ENCODE measurements around the gene SSTR3. TPM values are rescaled to one million over a fixed set of nuclear protein-coding genes. Genes with fewer than 3 reads are reported as not detected.

SSTR3 gene
- total RNA-seq, 2 donors from 2014 or later, result 0.11 to 0.20 TPM

DNA sequence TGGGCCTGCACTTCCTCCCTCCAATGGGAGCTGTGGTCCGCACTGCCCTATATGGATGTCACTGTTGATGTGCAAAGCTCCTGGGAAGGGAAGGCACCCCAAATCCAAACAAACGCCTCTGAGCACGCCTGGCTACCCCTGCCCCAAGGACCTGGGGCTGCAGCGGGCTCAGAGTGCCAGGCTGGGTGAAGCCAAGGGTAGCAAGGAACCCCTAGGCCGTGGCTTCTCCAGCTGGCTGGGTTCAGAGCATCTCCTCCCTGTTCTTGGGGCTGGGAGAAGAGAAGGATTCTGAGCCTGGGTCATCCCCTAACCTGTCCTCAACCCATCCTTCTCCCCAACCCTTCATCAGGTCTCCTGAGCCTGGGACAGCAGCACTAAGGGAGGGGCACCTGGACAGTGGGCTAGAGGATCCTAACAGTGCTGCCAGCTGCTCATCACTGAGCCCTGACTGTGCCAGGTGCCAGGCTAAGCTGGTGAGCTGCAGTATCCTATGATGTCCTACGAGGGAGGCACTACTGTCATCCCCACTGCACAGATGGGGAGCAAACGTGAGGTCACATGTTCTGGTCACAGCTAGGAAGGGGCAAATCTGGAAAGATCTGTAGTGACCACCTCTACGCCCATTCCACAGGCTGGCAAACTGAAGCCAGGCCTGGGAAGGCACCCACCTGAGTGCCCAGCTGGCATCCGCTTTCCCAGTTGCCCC is 3.0 kb downstream of the SSTR3 start:
- Mint-ChIP-seq H3K27ac (no peak overlapping the region), H3K27me3 (ENCODE audit: insufficient read depth) (peaks cover 7% of the 10 kb centered on the region), H3K4me1 (peaks cover 2% of the 10 kb centered on the region), H3K4me3 (no peak overlapping the region), H3K36me3 (ENCODE audit: low read depth) (no peaks in the 10 kb centered on the region), H3K9me3 (no peaks in the 10 kb centered on the region)
- Histone ChIP-seq H3K27ac (ENCODE audit: low read depth, low read length) (no peak overlapping the region), H3K9ac (ENCODE audit: extremely low read depth, low read length, poor library complexity, severe bottlenecking) (no peak overlapping the region), H3K36me3 (ENCODE audit: control insufficient read depth, insufficient read depth, low read length) (no peaks in the 10 kb centered on the region), H3K9me3 (ENCODE audit: control insufficient read depth, low read length) (no peaks in the 10 kb centered on the region), H3K4me1 (ENCODE audit: control insufficient read depth, insufficient read depth, low read length) (no peaks in the 10 kb centered on the region), H3K4me3 (ENCODE audit: low read length) (no peak overlapping the region), H3K27me3 (ENCODE audit: control insufficient read depth, insufficient read depth, low read length, poor library complexity, severe bottlenecking) (no peaks in the 10 kb centered on the region)
- WGBS, 2 experiments (ENCODE audit: insufficient coverage in 1 of 2, insufficient read length in 1 of 2), result 86 to 91% methylated on average over 6 to 9 of the region's 9 CpGs
- TF ChIP-seq, protein P1, sequence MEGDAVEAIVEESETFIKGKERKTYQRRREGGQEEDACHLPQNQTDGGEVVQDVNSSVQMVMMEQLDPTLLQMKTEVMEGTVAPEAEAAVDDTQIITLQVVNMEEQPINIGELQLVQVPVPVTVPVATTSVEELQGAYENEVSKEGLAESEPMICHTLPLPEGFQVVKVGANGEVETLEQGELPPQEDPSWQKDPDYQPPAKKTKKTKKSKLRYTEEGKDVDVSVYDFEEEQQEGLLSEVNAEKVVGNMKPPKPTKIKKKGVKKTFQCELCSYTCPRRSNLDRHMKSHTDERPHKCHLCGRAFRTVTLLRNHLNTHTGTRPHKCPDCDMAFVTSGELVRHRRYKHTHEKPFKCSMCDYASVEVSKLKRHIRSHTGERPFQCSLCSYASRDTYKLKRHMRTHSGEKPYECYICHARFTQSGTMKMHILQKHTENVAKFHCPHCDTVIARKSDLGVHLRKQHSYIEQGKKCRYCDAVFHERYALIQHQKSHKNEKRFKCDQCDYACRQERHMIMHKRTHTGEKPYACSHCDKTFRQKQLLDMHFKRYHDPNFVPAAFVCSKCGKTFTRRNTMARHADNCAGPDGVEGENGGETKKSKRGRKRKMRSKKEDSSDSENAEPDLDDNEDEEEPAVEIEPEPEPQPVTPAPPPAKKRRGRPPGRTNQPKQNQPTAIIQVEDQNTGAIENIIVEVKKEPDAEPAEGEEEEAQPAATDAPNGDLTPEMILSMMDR (conservative IDR thresholded peaks at IDR 0.05), result no peak
- no peak for DNase-seq

DNA sequence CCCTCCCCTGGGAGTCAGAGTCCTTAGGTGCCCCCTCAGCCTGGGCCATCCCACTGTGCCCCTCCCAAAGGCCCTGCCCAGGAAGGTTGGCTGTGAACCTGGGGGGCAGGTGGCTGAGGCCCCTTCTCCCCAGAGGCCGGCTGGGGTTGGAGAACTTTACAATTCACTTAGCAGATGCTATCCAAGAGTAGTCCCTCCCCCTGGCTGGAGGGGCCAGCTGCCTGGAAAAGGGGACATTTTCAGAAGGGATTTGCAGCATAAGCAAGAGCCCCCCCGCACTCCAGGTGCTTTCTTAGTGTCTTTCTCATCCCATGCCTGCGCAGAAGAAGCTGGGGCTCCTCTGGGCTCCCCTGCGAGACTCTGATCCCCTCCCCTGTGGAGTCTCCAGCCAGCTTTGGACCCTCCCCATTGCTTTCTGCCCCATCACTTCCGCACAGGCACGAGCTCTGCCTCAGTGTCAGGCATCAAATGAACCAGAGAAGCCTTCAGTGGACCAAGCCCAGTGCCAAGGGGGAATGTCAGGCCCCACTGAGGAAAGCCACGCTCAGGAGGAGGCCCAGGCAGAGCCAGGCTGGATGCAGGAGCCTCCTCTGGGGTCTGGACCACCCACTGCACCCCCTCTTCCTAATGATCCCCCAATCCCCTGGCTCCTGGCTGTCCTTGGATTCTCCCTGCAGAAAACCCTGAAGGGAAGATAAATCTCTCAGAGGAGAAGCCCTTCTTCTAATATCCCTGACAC is 3.7 kb downstream of the SSTR3 start:
- H3K4me1 ChIP-seq (ENCODE audit: control insufficient read depth, insufficient read depth, low read length), result no peaks in the 10 kb centered on the region
- H3K27ac ChIP-seq (ENCODE audit: low read depth, low read length), result no peak overlapping the region
- no peaks in the 10 kb centered on the region for H3K9me3 ChIP-seq (ENCODE audit: control insufficient read depth, low read length)
- H3K4me3 ChIP-seq (ENCODE audit: low read length), result no peak overlapping the region
- H3K27me3 ChIP-seq (ENCODE audit: control insufficient read depth, insufficient read depth, low read length, poor library complexity, severe bottlenecking), result no peaks in the 10 kb centered on the region
- H3K9ac ChIP-seq (ENCODE audit: extremely low read depth, low read length, poor library complexity, severe bottlenecking), result no peak overlapping the region
- peaks cover 7% of the 10 kb centered on the region for H3K27me3 Mint-ChIP-seq (ENCODE audit: insufficient read depth)
- peaks cover 2% of the 10 kb centered on the region for H3K4me1 Mint-ChIP-seq
- H3K27ac Mint-ChIP-seq, result no peak overlapping the region
- no peak for DNase-seq
- H3K9me3 Mint-ChIP-seq, result no peaks in the 10 kb centered on the region
- no peaks in the 10 kb centered on the region for H3K36me3 ChIP-seq (ENCODE audit: control insufficient read depth, insufficient read depth, low read length)
- TF ChIP-seq, protein P1 (conservative IDR thresholded peaks at IDR 0.05), result no peak
- no peaks in the 10 kb centered on the region for H3K36me3 Mint-ChIP-seq (ENCODE audit: low read depth)
- WGBS, 2 experiments (ENCODE audit: insufficient coverage in 1 of 2, insufficient read length in 1 of 2), result 81 to 86% methylated on average over 5 to 7 of the region's 7 CpGs
- H3K4me3 Mint-ChIP-seq, result no peak overlapping the region

GRCh38 chr22:37207981-37208380 is 4.3 kb downstream of the SSTR3 start:
- no peaks in the 10 kb centered on the region for H3K36me3 Mint-ChIP-seq (ENCODE audit: low read depth)
- no peak overlapping the region for H3K4me3 Mint-ChIP-seq
- Histone ChIP-seq H3K27me3 (ENCODE audit: control insufficient read depth, insufficient read depth, low read length, poor library complexity, severe bottlenecking) (no peaks in the 10 kb centered on the region), H3K4me1 (ENCODE audit: control insufficient read depth, insufficient read depth, low read length) (no peaks in the 10 kb centered on the region), H3K9me3 (ENCODE audit: control insufficient read depth, low read length) (no peaks in the 10 kb centered on the region), H3K9ac (ENCODE audit: extremely low read depth, low read length, poor library complexity, severe bottlenecking) (no peak overlapping the region), H3K36me3 (ENCODE audit: control insufficient read depth, insufficient read depth, low read length) (no peaks in the 10 kb centered on the region), H3K27ac (ENCODE audit: low read depth, low read length) (no peak overlapping the region), H3K4me3 (ENCODE audit: low read length) (no peak overlapping the region)
- peaks cover 2% of the 10 kb centered on the region for H3K4me1 Mint-ChIP-seq
- no peak for DNase-seq
- 94 to 96% methylated on average over 6 to 7 of the region's 7 CpGs for WGBS, 2 experiments (ENCODE audit: insufficient coverage in 1 of 2, insufficient read length in 1 of 2)
- no peak overlapping the region for H3K27ac Mint-ChIP-seq
- TF ChIP-seq, protein P1 (conservative IDR thresholded peaks at IDR 0.05), result no peak
- H3K27me3 Mint-ChIP-seq (ENCODE audit: insufficient read depth), result peaks cover 7% of the 10 kb centered on the region
- no peaks in the 10 kb centered on the region for H3K9me3 Mint-ChIP-seq

All from endodermal cell (in vitro differentiated cells).